ENCODE measurements around the gene GREB1L.

GRCh38 chr18:21361307-21361880, 119.4 kb downstream of the GREB1L start:
- TF ChIP-seq CTCF (IDR thresholded peaks at IDR 0.05; ENCODE audit: poor library complexity) (no peak), EZH2 (IDR thresholded peaks at IDR 0.05; ENCODE audit: borderline replicate concordance) (no peak), EZH2phosphoT487 (IDR thresholded peaks at IDR 0.05; ENCODE audit: low read depth, severe bottlenecking, unreplicated experiment) (no peak)
